TTC549 (cell line): ENCODE measurements around the gene TEX48.

Experiments used
- FAIRE-seq: peaks from 2 replicates; lab custom pipeline; 2012; peaks lifted over from hg19 to GRCh38; lab: Jason Lieb, UNC

TEX48 gene

DNA sequence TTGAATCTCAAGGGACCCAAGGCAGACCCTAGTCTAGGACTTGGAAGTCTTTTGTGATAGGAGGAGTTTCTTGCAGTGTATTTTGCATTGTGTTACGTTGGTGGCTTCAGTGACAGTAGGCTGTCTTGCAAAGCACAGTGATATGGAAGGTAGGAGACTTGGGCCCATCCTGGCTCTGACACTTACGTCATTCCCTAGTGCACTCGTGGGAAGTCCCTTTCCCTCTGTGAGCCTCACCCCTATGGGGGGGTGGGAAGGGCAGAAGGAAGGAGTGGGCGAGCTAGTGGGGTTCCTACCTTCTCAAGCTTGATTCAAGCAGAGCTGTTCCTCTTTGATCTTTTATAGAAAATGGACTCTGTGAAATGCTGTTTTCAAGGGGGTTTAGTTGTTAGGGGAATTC lies 15.1 kb downstream of the TEX48 start:
- no peak for FAIRE-seq

DNA sequence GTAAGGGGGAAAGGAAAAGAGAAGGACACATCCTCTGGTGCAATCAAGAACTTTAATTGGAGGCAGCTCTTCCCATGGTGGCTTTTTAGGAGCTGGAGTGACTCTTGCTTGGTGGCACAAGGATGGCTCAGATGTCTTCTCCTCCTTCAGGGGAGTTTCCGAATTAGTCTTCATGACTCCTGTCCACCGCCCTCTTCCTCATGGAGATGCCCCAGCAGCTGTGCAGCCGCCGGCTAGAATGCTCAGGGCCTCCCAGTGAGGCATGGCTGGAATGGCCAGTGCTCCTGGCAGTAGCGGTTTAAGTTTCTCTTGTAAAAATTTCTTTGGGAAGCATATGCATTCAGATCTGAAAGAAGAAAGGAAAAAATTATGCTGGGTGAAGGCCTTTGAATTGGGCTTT lies 15.6 kb downstream of the TEX48 start:
- FAIRE-seq: no peak

GRCh38 chr9:114664181-114664580 lies 17.8 kb downstream of the TEX48 start:
- no peak for FAIRE-seq

GRCh38 chr9:114662081-114662989 lies 19.7 kb downstream of the TEX48 start:
- no peak for FAIRE-seq

GRCh38 chr9:114657705-114658104 lies 24.3 kb downstream of the TEX48 start, which contains the start of gene TEX53:
TEX53 (minus strand) TSS chr9:114657805; CDS start chr9:114657774, 31 bp downstream.
- no peak for FAIRE-seq

- FAIRE-seq: no peak
These were observed 25.7 kb downstream of the TEX48 start for GRCh38 chr9:114656301-114656700.

DNA sequence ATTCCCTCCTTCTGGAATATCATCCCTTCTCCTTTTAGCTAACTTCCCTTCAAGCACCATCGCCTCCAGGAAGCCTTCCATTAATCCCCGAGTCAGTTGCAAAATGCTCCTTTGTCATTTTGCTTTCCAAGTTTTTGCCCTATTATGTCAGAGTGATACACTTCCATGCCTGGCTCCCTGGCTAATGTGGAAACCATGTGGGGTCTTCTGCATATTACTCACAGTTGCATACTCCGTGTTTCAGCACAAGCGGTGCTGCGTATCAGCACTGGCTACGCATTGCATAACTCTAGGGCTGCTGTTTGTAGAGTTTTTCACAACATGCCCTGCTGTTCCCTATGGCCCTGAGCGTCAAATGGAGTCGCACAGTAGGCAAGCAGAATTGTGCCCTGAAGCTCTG lies 26.3 kb downstream of the TEX48 start:
- no peak for FAIRE-seq

GRCh38 chr9:114653556-114654159 lies 28.3 kb downstream of the TEX48 start:
- no peak for FAIRE-seq

GRCh38 chr9:114652776-114653555 lies 29.0 kb downstream of the TEX48 start:
- FAIRE-seq: no peak

DNA sequence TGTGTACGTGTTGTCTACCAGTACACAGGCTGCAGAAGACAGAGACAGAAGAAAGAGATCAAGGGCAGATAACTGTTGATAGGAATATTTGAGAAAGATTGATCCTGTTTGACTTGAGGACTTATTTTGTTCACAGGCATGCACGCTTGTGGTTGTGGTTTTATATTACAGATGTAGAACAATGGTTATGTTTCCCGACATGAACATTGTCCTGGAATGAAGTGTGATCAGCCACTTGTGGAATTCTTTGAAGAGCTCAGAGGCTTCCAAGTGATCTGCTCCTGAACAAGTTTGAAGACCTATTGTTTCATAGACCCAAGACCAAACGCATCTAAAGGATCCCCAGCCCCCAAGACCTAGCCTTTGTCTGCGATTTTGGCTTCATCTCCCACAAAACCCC lies 38.1 kb downstream of the TEX48 start:
- no peak for FAIRE-seq

DNA sequence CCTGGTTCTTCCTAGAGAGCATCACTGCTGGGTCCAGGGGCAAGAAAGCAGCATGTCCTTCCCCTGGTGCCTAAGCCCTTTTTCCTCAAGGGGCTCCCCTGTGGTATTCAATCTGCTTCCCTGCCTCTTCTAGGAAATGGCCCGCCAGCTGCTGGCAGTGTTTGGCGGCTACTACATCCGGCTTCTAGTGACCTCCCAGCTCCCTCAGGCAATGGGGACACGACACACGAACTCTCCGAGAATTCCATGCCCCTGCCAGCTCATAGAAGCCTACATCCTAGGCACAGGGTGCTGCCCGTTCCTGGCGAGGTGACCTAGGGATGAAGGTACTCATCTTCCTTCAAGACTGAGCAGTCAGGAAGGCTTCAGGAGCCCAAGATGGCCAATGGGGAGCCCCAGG lies 39.0 kb downstream of the TEX48 start:
- FAIRE-seq: no peak

GRCh38 chr9:114641967-114642366 lies 40.0 kb downstream of the TEX48 start:
- FAIRE-seq: no peak

DNA sequence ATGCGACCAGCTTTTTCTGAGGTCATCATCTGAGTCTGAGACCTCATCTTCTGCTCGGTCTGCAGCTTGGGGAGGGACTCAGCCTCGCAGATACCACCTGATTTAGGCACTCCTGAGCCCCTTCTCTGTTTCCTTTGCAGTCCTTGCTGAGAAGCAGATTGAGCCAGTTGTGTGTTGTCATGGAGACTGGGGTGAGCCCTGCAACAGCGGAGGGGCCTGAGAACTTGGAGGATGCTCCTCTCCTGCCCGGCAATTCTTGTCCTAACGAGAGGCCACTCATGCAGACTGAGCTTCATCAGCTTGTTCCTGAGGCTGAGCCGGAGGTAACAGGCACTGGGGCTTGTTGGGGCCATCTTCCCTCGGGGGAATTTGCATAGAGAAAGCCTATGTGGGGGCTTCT lies 43.6 kb downstream of the TEX48 start:
- FAIRE-seq: no peak

DNA sequence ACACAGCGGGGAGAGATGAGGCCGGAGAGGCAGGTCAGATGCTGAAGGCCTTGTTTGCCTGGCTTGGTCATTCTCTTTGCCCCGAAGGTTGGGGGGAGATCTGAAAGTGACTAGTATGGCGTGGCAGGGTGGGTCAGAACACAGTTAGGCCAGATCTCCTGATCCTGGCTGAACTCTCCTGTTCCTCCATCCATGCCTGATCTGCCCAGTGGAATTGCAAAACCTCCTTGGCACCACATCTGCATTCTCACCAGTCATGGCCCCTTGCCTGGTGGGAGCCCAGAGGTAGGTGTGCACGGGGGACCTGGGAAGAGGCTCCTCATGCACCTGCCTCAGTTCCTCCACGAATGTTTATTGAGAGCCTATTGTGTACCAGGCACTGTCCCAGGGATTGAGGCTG lies 47.6 kb downstream of the TEX48 start:
- no peak for FAIRE-seq

GRCh38 chr9:114633438-114634089 lies 48.4 kb downstream of the TEX48 start:
- no peak for FAIRE-seq

- FAIRE-seq: no peak
These were observed 50.8 kb downstream of the TEX48 start for GRCh38 chr9:114631166-114631565.

DNA sequence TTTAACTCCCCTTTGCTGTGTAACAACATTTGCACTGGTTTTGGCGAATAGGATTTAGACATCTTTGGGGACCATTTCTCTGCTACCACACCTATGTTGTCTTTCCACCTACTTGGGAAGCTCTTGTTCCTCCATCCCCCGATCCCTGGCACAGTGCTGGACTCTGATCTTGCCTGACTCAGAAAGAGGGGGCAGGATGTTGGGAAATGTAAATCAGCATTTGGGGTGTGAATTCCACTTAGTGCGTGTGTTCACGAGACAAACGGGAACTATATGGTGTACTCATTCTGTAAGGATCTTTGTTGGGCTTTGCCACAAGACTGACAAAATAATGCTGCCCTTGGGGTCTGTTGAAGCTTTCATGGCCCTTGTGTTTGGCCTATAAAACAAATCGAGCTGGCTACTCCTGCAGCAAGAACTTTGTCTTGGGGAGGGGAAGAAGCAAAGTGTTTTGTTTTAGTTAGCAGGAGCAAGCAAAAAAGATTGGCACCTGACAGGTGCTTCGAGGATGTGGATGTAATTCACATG lies 52.4 kb downstream of the TEX48 start:
- FAIRE-seq: no peak

GRCh38 chr9:114627553-114627952 lies 54.4 kb downstream of the TEX48 start:
- FAIRE-seq: no peak

DNA sequence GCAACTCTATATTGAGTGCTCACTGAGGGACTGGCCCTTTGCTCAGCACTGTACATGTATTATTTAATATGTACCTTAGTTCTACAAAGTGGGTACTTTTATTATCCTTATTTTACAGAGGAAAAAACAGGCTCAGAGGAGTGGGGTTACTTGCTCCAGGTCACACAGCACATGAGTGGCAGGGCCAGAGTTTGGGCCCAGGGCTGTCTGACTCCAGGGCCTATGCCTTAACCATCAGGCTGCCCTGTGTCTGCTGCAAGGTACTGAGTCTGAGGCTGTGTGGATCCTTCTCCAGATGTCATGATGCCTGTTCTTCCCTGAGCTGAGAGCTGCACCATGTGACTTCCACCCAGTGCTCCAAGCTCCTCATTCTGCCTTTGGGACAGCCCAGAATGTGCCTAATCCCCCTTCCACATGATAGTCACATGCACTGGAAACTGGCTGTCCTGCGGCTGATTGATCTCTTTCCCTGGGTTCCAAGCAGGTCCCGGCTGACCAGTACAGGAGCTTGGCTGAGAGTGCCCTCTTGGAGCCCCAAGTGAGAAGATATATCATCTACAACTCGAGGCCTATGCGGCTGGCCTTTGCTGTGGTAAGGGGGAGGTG lies 55.5 kb downstream of the TEX48 start:
- no peak for FAIRE-seq

DNA sequence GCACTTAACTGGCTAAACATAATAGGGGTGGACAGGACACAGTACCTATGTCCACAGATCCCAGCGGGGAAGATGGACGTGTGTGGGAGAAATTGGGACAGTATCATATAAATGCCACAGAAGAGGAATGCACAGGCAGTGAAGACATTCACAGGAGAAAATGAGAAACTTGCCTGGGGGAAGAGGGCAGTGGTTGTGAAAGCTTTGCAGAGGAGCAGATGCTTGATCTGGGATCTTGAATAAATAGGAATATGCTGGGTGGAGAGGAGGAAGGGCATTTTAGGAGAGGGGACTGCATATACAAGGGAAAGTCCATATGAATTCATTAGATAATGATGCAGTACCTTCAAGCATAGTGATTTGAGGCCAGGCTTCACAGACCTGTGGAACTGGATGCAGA lies 57.3 kb downstream of the TEX48 start:
- no peak for FAIRE-seq

DNA sequence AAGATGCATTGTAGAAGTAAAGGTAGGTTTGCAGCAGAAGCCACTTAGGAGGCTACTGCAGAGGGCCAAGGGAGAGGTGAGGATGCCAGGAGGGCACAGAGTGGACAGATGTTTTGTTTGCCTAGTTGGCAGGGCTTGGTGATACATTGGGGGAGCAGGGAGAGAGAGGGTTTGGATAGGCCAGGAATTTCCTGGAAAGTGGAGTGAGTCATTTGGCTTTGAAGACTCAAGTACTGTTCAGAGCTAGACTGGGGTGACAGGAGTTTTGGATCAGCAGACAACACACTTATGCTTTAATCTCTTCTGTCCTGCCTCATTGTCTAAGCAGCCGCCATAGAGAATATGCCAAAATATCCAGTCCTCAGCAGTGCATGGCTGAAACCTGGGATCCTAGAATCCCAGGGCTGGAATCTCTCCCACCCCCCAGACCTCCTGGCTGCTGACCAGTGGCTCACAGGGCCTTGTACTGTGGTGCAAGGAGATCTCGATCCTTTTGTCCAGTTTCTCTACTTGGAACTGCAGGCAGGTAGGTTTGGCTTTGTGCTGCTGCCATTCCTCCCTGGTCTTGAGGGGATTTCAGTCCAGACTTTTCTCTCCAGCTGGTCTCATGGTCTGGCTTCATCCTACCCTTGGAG lies 59.9 kb downstream of the TEX48 start:
- no peak for FAIRE-seq
